ENCODE results near the gene NOSTRIN. TPM values are rescaled to one million over a fixed set of nuclear protein-coding genes. Genes with fewer than 3 reads are reported as not detected.
A peak's percentile ranks its signal among the peaks of the same experiment; 100 is the strongest.

Gene NOSTRIN
- total RNA-seq, 4 donors from 2014 or later: 40.0 to 91.6 (median 47.9) TPM

DNA sequence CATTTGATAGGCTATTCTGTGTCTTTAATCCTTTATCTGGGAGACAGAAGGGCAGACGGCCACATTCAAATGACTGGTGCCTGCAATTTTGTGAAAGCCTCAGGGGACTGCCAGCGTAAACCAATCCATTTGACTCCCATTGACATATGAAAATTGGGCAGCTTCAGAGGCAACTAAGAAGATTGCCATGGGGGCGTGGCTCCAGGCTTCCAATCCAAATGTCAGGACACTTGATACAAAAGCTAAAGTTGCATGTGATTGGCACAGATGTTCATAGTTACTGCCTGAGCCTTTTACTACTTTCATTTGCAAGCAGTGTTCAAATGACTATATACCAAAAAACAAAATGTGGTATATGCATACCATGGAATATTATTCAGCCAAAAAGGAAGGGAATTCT, 45.8 kb downstream of the NOSTRIN start:
- no peak overlapping the region for H3K4me3 ChIP-seq
- H3K9me3 ChIP-seq: no peaks in the 10 kb centered on the region
- WGBS, 2 donors (ENCODE audit: low coverage in 1 of 2): 78 to 93% methylated on average over 3 of the region's 3 CpGs
- H3K27ac ChIP-seq: no peak overlapping the region
- intact Hi-C loops (cut with DNase I; ENCODE audit: low total_unique reads) (no loop called here), in situ Hi-C loops (cut with MboI; ENCODE audit: low pct_ligation_motif_present in 1 of 4, low pct_unique_long_range_greater_than_20kb in 1 of 4, low sequenced_read_pairs in 3 of 4) (no loop called here)
- TF ChIP-seq POLR2A (IDR thresholded peaks at IDR 0.05) (no peak), POLR2AphosphoS5 (IDR thresholded peaks at IDR 0.05) (no peak), EP300 (IDR thresholded peaks at IDR 0.05; ENCODE audit: low read depth) (no peak)
- TF ChIP-seq, protein P1, sequence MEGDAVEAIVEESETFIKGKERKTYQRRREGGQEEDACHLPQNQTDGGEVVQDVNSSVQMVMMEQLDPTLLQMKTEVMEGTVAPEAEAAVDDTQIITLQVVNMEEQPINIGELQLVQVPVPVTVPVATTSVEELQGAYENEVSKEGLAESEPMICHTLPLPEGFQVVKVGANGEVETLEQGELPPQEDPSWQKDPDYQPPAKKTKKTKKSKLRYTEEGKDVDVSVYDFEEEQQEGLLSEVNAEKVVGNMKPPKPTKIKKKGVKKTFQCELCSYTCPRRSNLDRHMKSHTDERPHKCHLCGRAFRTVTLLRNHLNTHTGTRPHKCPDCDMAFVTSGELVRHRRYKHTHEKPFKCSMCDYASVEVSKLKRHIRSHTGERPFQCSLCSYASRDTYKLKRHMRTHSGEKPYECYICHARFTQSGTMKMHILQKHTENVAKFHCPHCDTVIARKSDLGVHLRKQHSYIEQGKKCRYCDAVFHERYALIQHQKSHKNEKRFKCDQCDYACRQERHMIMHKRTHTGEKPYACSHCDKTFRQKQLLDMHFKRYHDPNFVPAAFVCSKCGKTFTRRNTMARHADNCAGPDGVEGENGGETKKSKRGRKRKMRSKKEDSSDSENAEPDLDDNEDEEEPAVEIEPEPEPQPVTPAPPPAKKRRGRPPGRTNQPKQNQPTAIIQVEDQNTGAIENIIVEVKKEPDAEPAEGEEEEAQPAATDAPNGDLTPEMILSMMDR (IDR thresholded peaks at IDR 0.05): no peak
- H3K36me3 ChIP-seq: no peaks in the 10 kb centered on the region
- no peaks in the 10 kb centered on the region for H3K27me3 ChIP-seq
- DNase-seq: no peak
- no peaks in the 10 kb centered on the region for H3K4me1 ChIP-seq

DNA sequence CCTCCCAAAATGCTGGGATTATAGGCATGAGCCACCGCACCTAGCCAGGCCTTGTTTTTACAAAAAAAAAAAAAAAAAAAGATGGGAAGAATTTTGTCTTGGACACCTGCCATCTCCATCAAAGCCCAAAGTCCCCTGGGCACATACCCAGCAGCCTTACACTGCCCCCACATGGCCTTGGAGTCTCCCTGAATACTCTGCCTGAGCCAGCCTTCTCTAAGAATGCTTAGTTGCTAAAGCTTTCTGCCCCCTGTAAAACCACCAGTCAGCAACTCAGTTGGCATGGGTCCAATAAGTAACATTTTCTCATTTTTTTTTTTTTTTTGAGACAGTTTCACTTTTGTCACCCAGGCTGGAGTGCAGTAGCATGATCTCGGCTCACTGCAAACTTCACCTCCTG, 47.2 kb downstream of the NOSTRIN start:
- intact Hi-C loops (cut with DNase I; ENCODE audit: low total_unique reads): no loop called here
- no peaks in the 10 kb centered on the region for H3K27me3 ChIP-seq
- no peaks in the 10 kb centered on the region for H3K36me3 ChIP-seq
- H3K4me3 ChIP-seq: no peak overlapping the region
- DNase-seq: peak; percentile 59
- WGBS, 2 donors (ENCODE audit: low coverage in 1 of 2): 62% methylated on average over 2 of the region's 2 CpGs; no CpG with 5 or more reads in 1 of the 2 donors
- no peaks in the 10 kb centered on the region for H3K4me1 ChIP-seq
- no peak overlapping the region for H3K27ac ChIP-seq
- TF ChIP-seq POLR2A (IDR thresholded peaks at IDR 0.05) (no peak), POLR2AphosphoS5 (IDR thresholded peaks at IDR 0.05) (peak in 2 of 3 donors; percentile 13 to 20)
- TF ChIP-seq, protein P1 (IDR thresholded peaks at IDR 0.05): peak in 4 of 5 experiments; percentile 27 to 49 (median 40)
- H3K9me3 ChIP-seq: no peaks in the 10 kb centered on the region
- in situ Hi-C loops (cut with MboI; ENCODE audit: low pct_ligation_motif_present in 1 of 4, low pct_unique_long_range_greater_than_20kb in 1 of 4, low sequenced_read_pairs in 3 of 4): no loop called here

DNA sequence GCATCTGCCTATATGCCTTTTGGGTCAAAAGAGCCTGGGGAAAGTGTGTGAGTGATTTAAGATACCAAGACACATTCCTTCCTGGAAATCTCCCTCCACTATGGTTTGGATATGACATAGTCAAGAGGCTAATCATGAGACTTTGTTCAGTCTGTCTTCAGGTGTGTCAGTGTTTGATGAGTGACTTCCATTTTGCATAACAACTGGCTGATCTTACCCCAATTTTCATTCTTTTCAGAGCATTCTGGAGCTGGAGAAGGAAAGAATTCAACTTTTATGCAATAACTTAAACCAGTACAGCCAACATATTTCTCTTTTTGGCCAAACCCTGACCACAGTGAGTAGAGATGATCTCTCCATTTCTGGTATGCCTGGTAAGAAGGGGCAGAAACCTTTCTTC, 48.4 kb downstream of the NOSTRIN start:
- in situ Hi-C loops (cut with MboI; ENCODE audit: low pct_ligation_motif_present in 1 of 4, low pct_unique_long_range_greater_than_20kb in 1 of 4, low sequenced_read_pairs in 3 of 4) (no loop called here), intact Hi-C loops (cut with DNase I; ENCODE audit: low total_unique reads) (no loop called here)
- no peaks in the 10 kb centered on the region for H3K36me3 ChIP-seq
- H3K9me3 ChIP-seq: no peaks in the 10 kb centered on the region
- H3K4me1 ChIP-seq: no peaks in the 10 kb centered on the region
- TF ChIP-seq, protein P1 (IDR thresholded peaks at IDR 0.05): no peak
- TF ChIP-seq POLR2AphosphoS5 (IDR thresholded peaks at IDR 0.05): no peak
- TF ChIP-seq POLR2A (IDR thresholded peaks at IDR 0.05): no peak
- TF ChIP-seq EP300 (IDR thresholded peaks at IDR 0.05; ENCODE audit: low read depth): no peak
- no peak for DNase-seq
- no peak overlapping the region for H3K27ac ChIP-seq
- H3K27me3 ChIP-seq: no peaks in the 10 kb centered on the region
- H3K4me3 ChIP-seq: no peak overlapping the region

DNA sequence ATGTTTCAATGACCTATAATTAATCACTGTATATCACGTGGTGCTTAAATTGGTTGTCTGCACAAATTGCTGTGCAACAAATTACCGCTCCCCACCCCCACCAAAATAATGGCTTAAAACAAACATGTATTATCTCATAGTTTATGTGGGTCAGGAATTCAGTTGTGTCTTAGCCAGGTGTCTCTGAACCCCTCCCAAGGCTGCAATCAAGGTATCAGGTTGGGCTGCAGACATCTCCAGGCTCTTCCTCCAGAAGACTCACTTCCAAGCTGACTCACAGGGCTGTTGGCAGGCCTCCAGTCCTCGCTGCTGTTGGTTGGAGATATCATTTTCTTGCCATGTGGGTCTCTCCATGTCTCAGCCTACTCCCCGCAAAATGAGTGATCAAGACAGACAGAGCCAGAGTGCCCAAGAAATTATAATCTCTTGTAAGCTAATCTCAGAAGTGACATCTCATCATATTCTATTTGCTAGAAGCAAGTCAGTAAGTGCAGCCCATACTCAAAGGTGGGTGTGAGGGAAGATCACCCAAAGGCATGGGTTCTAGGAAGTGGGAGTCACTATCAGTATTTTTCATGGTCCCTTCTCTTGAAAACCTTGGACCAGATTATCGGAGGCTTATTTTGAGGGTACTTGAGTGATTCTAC, 49.4 kb downstream of the NOSTRIN start:
- H3K4me1 ChIP-seq: no peaks in the 10 kb centered on the region
- DNase-seq: no peak
- no peaks in the 10 kb centered on the region for H3K9me3 ChIP-seq
- H3K27ac ChIP-seq: no peak overlapping the region
- 86 to 100% methylated on average over 2 to 5 of the region's 5 CpGs for WGBS, 2 donors (ENCODE audit: low coverage in 1 of 2)
- no peaks in the 10 kb centered on the region for H3K36me3 ChIP-seq
- H3K4me3 ChIP-seq: no peak overlapping the region
- intact Hi-C loops (cut with DNase I; ENCODE audit: low total_unique reads): no loop called here
- in situ Hi-C loops (cut with MboI; ENCODE audit: low pct_ligation_motif_present in 1 of 4, low pct_unique_long_range_greater_than_20kb in 1 of 4, low sequenced_read_pairs in 3 of 4): no loop called here
- H3K27me3 ChIP-seq: no peaks in the 10 kb centered on the region
- TF ChIP-seq, protein P1 (IDR thresholded peaks at IDR 0.05): no peak
- TF ChIP-seq POLR2A (IDR thresholded peaks at IDR 0.05) (no peak), POLR2AphosphoS5 (IDR thresholded peaks at IDR 0.05) (no peak), EP300 (IDR thresholded peaks at IDR 0.05; ENCODE audit: low read depth) (no peak)
